BE2C (cell line): ENCODE measurements around the gene VSIR.
A peak's percentile ranks its signal among the peaks of the same experiment; 100 is the strongest.

Source experiments
- DNase-seq: peaks from one replicate; pipeline ENCODE4 v3.0.0-alpha.2; 2020
- H3K27me3 ChIP-seq: fragments of 250-450 bp; sonication (Bioruptor Pico); 2 replicates; pipeline ENCODE4 v1.5.1; 2020; ENCODE audit warnings: mild to moderate bottlenecking
- H3K36me3 ChIP-seq: fragments of 250-450 bp; sonication (Bioruptor Pico); 2 replicates; pipeline ENCODE4 v1.5.1; 2020; ENCODE audit warnings: mild to moderate bottlenecking
- H3K4me1 ChIP-seq: fragments of 250-450 bp; sonication (Bioruptor Pico); 2 replicates; pipeline ENCODE4 v1.5.1; 2020
- H3K4me3 ChIP-seq: 2 replicates; pipeline ENCODE4 v1.5.1; 2011; ENCODE audit warnings: low read depth, low read length
- H3K9me3 ChIP-seq: fragments of 250-450 bp; sonication (Bioruptor Pico); 2 replicates; pipeline ENCODE4 v1.5.1; 2020
- CTCF ChIP-seq: IDR thresholded peaks from 2 replicates; pipeline ENCODE4 v1.5.1; 2012; ENCODE audit warnings: mild to moderate bottlenecking, low read depth, low read length

VSIR gene

GRCh38 chr10:71727105-71727737 is 46.1 kb downstream of the VSIR start:
- Histone ChIP-seq H3K36me3 (no peaks in the 10 kb centered on the region), H3K27me3 (no peaks in the 10 kb centered on the region), H3K4me3 (no peak overlapping the region), H3K4me1 (peaks cover 37% of the 10 kb centered on the region), H3K9me3 (no peaks in the 10 kb centered on the region)
- no peak for DNase-seq
- TF ChIP-seq CTCF, result no peak

GRCh38 chr10:71726580-71727104 is 46.7 kb downstream of the VSIR start:
- Histone ChIP-seq H3K27me3 (no peaks in the 10 kb centered on the region), H3K36me3 (no peaks in the 10 kb centered on the region), H3K9me3 (no peaks in the 10 kb centered on the region), H3K4me3 (no peak overlapping the region), H3K4me1 (peaks cover 37% of the 10 kb centered on the region)
- no peak for TF ChIP-seq CTCF
- no peak for DNase-seq

- peak; percentile 68 for DNase-seq
Measured at GRCh38 chr10:71725998-71726579, 47.2 kb downstream of the VSIR start.

GRCh38 chr10:71725249-71725648 is 48.1 kb downstream of the VSIR start:
- no peaks in the 10 kb centered on the region for H3K27me3 ChIP-seq
- peaks cover 37% of the 10 kb centered on the region for H3K4me1 ChIP-seq
- no peaks in the 10 kb centered on the region for H3K36me3 ChIP-seq
- no peaks in the 10 kb centered on the region for H3K9me3 ChIP-seq
- DNase-seq, result no peak
- no peak overlapping the region for H3K4me3 ChIP-seq
- no peak for TF ChIP-seq CTCF

More at GRCh38 chr10:71725998-71726579, 47.2 kb downstream of the VSIR start:
- no peaks in the 10 kb centered on the region for H3K9me3 ChIP-seq
- TF ChIP-seq CTCF, result peak; percentile 61
- no peaks in the 10 kb centered on the region for H3K36me3 ChIP-seq
- H3K4me3 ChIP-seq, result no peak overlapping the region
- no peaks in the 10 kb centered on the region for H3K27me3 ChIP-seq
- H3K4me1 ChIP-seq, result peaks cover 37% of the 10 kb centered on the region

- TF ChIP-seq CTCF, result no peak
- Histone ChIP-seq H3K36me3 (no peaks in the 10 kb centered on the region), H3K4me1 (peaks cover 37% of the 10 kb centered on the region), H3K4me3 (no peak overlapping the region), H3K9me3 (no peaks in the 10 kb centered on the region), H3K27me3 (no peaks in the 10 kb centered on the region)
- DNase-seq, result peak; percentile 58
Measured at GRCh38 chr10:71724539-71724938, 48.8 kb downstream of the VSIR start.

GRCh38 chr10:71723311-71723710 is 50.0 kb downstream of the VSIR start:
- Histone ChIP-seq H3K36me3 (no peaks in the 10 kb centered on the region), H3K27me3 (no peaks in the 10 kb centered on the region), H3K4me3 (no peak overlapping the region), H3K9me3 (no peaks in the 10 kb centered on the region), H3K4me1 (peaks cover 27% of the 10 kb centered on the region)
- TF ChIP-seq CTCF, result no peak
- DNase-seq, result no peak
